ENCODE data around the gene COL6A3.

Gene COL6A3, protein sequence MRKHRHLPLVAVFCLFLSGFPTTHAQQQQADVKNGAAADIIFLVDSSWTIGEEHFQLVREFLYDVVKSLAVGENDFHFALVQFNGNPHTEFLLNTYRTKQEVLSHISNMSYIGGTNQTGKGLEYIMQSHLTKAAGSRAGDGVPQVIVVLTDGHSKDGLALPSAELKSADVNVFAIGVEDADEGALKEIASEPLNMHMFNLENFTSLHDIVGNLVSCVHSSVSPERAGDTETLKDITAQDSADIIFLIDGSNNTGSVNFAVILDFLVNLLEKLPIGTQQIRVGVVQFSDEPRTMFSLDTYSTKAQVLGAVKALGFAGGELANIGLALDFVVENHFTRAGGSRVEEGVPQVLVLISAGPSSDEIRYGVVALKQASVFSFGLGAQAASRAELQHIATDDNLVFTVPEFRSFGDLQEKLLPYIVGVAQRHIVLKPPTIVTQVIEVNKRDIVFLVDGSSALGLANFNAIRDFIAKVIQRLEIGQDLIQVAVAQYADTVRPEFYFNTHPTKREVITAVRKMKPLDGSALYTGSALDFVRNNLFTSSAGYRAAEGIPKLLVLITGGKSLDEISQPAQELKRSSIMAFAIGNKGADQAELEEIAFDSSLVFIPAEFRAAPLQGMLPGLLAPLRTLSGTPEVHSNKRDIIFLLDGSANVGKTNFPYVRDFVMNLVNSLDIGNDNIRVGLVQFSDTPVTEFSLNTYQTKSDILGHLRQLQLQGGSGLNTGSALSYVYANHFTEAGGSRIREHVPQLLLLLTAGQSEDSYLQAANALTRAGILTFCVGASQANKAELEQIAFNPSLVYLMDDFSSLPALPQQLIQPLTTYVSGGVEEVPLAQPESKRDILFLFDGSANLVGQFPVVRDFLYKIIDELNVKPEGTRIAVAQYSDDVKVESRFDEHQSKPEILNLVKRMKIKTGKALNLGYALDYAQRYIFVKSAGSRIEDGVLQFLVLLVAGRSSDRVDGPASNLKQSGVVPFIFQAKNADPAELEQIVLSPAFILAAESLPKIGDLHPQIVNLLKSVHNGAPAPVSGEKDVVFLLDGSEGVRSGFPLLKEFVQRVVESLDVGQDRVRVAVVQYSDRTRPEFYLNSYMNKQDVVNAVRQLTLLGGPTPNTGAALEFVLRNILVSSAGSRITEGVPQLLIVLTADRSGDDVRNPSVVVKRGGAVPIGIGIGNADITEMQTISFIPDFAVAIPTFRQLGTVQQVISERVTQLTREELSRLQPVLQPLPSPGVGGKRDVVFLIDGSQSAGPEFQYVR (N-terminal part only)

DNA sequence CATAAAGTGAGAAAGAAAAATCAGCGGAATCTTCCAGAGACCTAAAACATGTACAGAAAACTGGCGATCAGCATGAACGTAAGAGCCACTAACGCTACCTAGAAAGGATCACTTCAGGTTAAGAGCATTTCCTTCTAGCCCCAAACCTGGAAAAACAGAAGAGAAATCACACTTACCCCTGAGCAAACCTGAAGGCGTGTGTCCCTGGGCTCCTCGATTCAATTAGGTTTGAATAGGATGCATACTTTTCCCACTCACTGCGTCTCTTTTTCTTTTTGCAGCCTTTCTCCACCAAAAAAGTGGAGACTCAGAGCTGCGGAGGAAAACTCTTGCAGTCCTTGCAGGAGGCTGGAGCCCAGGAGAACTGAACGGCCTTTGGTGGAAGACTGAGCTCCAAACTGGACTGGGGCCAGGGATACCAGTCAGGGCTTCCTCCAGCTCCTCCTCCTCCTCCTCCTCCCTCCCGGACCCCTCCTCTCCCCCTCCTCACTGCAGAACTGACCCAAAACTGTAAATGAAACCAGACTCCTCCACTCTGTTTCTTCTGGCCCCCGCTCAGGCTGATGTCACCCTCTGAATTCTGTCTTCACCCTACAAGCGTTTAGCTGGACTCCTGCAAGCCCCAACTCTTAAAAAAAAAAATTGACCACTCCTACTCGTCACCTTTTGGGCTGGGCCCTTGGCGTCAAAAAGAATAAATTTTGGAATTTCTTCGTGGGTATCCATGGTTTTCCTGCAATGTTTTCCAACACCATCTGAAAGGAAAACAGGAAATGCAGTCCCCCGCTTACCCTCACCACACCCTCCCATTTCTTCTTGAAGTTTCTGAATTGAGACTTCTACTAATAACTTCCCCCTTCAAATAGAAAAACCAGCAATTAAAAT, at the start of gene COL6A3:
Gene COL6A3 (minus strand): TSS at position 388 of the 885 bp plus-strand sequence. CDS start 17,347 bp downstream, outside the sequence.
- peak; percentile 90 for DNase-seq (ENCODE audit: extremely low read depth, low read depth)
- H3K4me3 ChIP-seq (replicated peaks; ENCODE audit: low read depth, low read length): peak within 1 kb of the TSS; percentile 82

DNA sequence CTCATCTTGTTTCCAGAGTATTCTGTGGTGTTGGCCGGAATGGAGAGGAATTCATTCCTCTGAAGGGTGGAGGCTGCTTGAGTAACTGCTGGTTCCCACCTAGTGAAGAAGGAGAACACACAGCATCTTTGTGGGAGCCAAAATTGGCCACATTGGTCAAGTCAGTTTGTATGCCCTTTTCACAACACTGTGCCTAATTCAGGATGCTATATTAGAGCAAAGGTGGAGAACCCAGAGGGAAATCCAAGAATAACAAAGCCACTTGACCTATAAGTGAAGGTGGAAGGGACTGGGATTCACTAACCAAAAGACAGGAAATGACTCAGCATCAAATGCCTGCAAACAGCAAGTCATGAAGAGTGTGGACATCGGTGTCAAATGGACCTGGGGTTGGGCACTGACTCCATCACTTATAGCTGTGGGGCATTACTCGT, 45.8 kb upstream of the COL6A3 start:
- TF ChIP-seq, protein P1, sequence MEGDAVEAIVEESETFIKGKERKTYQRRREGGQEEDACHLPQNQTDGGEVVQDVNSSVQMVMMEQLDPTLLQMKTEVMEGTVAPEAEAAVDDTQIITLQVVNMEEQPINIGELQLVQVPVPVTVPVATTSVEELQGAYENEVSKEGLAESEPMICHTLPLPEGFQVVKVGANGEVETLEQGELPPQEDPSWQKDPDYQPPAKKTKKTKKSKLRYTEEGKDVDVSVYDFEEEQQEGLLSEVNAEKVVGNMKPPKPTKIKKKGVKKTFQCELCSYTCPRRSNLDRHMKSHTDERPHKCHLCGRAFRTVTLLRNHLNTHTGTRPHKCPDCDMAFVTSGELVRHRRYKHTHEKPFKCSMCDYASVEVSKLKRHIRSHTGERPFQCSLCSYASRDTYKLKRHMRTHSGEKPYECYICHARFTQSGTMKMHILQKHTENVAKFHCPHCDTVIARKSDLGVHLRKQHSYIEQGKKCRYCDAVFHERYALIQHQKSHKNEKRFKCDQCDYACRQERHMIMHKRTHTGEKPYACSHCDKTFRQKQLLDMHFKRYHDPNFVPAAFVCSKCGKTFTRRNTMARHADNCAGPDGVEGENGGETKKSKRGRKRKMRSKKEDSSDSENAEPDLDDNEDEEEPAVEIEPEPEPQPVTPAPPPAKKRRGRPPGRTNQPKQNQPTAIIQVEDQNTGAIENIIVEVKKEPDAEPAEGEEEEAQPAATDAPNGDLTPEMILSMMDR (IDR thresholded peaks at IDR 0.05; ENCODE audit: low read depth, low read length, missing control alignments): no peak
- DNase-seq (ENCODE audit: extremely low read depth, low read depth): peak; percentile 79
- no peak overlapping the region for H3K4me3 ChIP-seq (replicated peaks; ENCODE audit: low read depth, low read length)

More for the DNA sequence above, at the start of gene COL6A3:
- TF ChIP-seq, protein P1 (IDR thresholded peaks at IDR 0.05; ENCODE audit: low read depth, low read length, missing control alignments): no peak

DNA sequence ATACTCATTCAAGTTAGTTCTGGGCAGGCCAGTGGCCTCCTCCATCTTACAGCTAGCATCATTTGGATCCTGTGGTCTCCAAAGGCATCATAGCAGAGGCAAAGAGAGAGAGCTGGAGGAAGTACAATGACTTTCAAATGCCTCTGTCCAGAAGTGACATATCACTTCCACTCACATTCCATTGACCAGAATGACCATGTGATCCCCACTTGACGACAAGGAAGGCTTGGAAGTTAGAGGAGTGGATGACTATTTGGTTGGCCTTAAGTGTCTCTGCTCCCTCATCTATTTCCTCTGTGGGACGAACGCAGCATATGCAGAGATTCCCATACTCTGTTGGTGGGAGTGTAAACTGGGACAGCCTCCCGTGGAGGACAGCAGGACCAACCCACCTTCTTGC, 45.3 kb upstream of the COL6A3 start:
- DNase-seq (ENCODE audit: extremely low read depth, low read depth): no peak
- TF ChIP-seq, protein P1 (IDR thresholded peaks at IDR 0.05; ENCODE audit: low read depth, low read length, missing control alignments): no peak
- H3K4me3 ChIP-seq (replicated peaks; ENCODE audit: low read depth, low read length): no peak overlapping the region

DNA sequence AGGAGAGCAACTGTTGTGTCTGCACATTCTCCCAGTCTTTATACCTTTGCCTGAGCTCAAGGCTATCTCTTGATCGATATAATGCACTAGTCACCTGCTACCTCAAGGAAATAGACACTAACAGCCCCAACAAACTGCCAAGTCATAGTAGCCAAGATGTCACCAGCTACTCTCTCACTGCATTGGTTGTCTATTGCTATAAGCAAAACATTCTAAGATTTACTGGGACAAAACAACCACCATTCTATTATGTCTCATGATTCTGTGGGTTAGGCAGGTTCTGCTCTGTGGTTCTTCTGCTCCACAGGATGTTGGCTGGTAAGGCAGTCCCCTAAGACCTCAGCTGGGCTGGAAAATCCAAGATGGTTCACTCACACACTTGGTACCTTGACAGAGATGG, 44.6 kb upstream of the COL6A3 start:
- TF ChIP-seq, protein P1 (IDR thresholded peaks at IDR 0.05; ENCODE audit: low read depth, low read length, missing control alignments): no peak
- no peak for DNase-seq (ENCODE audit: extremely low read depth, low read depth)

DNA sequence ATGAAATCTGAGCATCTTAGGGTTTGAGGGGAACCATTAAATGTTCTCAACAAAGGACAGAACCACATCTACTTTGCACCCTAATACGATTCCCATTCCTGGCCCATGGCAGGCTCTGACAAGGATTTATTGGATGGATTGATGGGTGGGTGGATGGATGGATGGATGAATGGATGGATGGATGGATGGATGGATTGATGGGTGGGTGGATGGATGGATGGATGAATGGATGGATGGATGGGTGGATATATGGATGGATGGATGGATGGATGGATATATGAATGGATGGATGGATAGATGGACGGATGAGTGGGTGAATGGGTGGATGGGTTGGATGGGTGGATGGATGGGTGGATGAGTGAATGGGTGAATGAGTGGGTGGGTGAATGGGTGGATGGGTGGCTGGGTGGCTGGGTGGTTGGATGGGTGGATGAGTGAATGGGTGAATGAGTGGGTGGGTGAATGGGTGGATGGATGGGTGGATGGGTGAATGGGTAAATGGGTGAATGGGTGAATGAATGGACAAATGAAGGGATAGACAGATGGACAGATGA, 43.5 kb upstream of the COL6A3 start:
- H3K4me3 ChIP-seq (replicated peaks; ENCODE audit: low read depth, low read length): no peak overlapping the region
- TF ChIP-seq, protein P1 (IDR thresholded peaks at IDR 0.05; ENCODE audit: low read depth, low read length, missing control alignments): no peak
- no peak for DNase-seq (ENCODE audit: extremely low read depth, low read depth)

More for the DNA sequence above, 44.6 kb upstream of the COL6A3 start:
- no peak overlapping the region for H3K4me3 ChIP-seq (replicated peaks; ENCODE audit: low read depth, low read length)
